Transverse colon (tissue), 4 donors: Measurements from ENCODE around the gene ATP6V0D1. TPM values are rescaled to one million over a fixed set of nuclear protein-coding genes. Genes with fewer than 3 reads are reported as not detected.

Experiments used
- DNase-seq: peaks from one replicate; pipeline ENCODE4 v3.0.0-alpha.2; 2019
- H3K27ac ChIP-seq, 4 donors: fragments of 200-600 bp; sonication (generic); 2 replicates each; pipeline ENCODE4 v1.5.1; 2016 to 2018; ENCODE audit warnings: inconsistent platforms in 4 of 4
- H3K27me3 ChIP-seq: fragments of 200-600 bp; sonication (generic); 2 replicates; pipeline ENCODE4 v1.5.1; 2017; ENCODE audit warnings: inconsistent platforms
- H3K36me3 ChIP-seq, 4 donors: fragments of 200-600 bp; sonication (generic); 2 replicates each; pipeline ENCODE4 v1.5.1; 2017 to 2019; ENCODE audit warnings: inconsistent platforms in 4 of 4
- H3K4me1 ChIP-seq, 4 donors: fragments of 200-600 bp; sonication (generic); 2 replicates each; pipeline ENCODE4 v1.5.1; 2017 to 2020; ENCODE audit warnings: inconsistent platforms in 4 of 4
- H3K4me3 ChIP-seq, 4 donors: fragments of 200-600 bp; sonication (generic); 1 replicate in 1 of 4; 2 replicates in 3 of 4; pipeline versions ENCODE4 v1.5.1 to v1.6.1; 2017 to 2019; ENCODE audit warnings: inconsistent platforms in 4 of 4
- H3K9me3 ChIP-seq, 2 donors: fragments of 200-600 bp; sonication (generic); 2 replicates each; pipeline ENCODE4 v1.5.1; 2017 to 2019; ENCODE audit warnings: inconsistent platforms in 2 of 2
- EP300 ChIP-seq: sonication (generic); formaldehyde crosslinking; IDR thresholded peaks from one replicate; pipeline ENCODE4 v1.6.1; 2017; ENCODE audit warnings: antibody characterized with exemption, low read depth
- POLR2A ChIP-seq: fragments of 450-650 bp; IDR thresholded peaks from one replicate; pipeline ENCODE4 v1.6.1; 2016; ENCODE audit warnings: antibody characterized with exemption, mild to moderate bottlenecking, moderate library complexity
- POLR2AphosphoS5 ChIP-seq, 3 donors: sonication (generic); formaldehyde crosslinking; IDR thresholded peaks; one replicate each; pipeline ENCODE4 v1.6.1; 2016; ENCODE audit warnings: antibody characterized with exemption in 3 of 3
- WGBS, 2 donors: methylation state at CpG; one replicate each; pipeline ENCODE4 v1.1.5; 2018; ENCODE audit warnings: low coverage in 1 of 2; 5-methylcytosine and 5-hydroxymethylcytosine counted together
- in situ Hi-C, 4 donors: fragments of 200-750 bp; cut with MboI; loops; one replicate each; pipeline versions ENCODE4 v1.15.0 to v1.15.1; 2017; ENCODE audit warnings: low sequenced_read_pairs in 3 of 4, low pct_ligation_motif_present in 1 of 4, low pct_unique_long_range_greater_than_20kb in 1 of 4
- intact Hi-C: fragments of 100-400 bp; cut with DNase I; formaldehyde crosslinking; loops from one replicate; pipeline ENCODE4 v1.15.1; 2023; ENCODE audit warnings: low total_unique reads
- total RNA-seq, 4 donors: library from RNA; depleted of rRNA; stranded (reverse); fragments of >200 nt; gene quantifications; one replicate each; pipeline ENCODE4 v1.1.0, GENCODE V29; 2016
- TF ChIP-seq, protein P1 (sequence below), 5 experiments: fragments of 200-600 bp in 3 of 5; fragments of 450-650 bp in 2 of 5; sonication (generic) in 3 of 5; IDR thresholded peaks; 1 replicate in 2 of 5; 2 replicates in 3 of 5; pipeline ENCODE4 v1.5.1; 2016 to 2017; ENCODE audit warnings: antibody characterized with exemption in 5 of 5, inconsistent platforms in 3 of 5, mild to moderate bottlenecking in 2 of 5, moderate library complexity in 1 of 5

ATP6V0D1 gene
- total RNA-seq, 4 donors from 2014 or later: 218 to 457 (median 386) TPM

- no peaks in the 10 kb centered on the region for H3K27me3 ChIP-seq
- 54 to 62% methylated on average over 2 to 5 of the region's 5 CpGs for WGBS, 2 donors
- peaks cover 8 to 16% (median 14%) of the 10 kb centered on the region in 4 donors for H3K4me1 ChIP-seq
- no peak overlapping the region for H3K27ac ChIP-seq
- no peaks in the 10 kb centered on the region for H3K36me3 ChIP-seq
- H3K4me3 ChIP-seq: no peak overlapping the region
- TF ChIP-seq POLR2AphosphoS5 (IDR thresholded peaks at IDR 0.05): no peak
- TF ChIP-seq, protein P1, sequence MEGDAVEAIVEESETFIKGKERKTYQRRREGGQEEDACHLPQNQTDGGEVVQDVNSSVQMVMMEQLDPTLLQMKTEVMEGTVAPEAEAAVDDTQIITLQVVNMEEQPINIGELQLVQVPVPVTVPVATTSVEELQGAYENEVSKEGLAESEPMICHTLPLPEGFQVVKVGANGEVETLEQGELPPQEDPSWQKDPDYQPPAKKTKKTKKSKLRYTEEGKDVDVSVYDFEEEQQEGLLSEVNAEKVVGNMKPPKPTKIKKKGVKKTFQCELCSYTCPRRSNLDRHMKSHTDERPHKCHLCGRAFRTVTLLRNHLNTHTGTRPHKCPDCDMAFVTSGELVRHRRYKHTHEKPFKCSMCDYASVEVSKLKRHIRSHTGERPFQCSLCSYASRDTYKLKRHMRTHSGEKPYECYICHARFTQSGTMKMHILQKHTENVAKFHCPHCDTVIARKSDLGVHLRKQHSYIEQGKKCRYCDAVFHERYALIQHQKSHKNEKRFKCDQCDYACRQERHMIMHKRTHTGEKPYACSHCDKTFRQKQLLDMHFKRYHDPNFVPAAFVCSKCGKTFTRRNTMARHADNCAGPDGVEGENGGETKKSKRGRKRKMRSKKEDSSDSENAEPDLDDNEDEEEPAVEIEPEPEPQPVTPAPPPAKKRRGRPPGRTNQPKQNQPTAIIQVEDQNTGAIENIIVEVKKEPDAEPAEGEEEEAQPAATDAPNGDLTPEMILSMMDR (IDR thresholded peaks at IDR 0.05): no peak
- no peak for TF ChIP-seq EP300
- no peak for TF ChIP-seq POLR2A
- in situ Hi-C loops: no loop called here
- no peaks in the 10 kb centered on the region for H3K9me3 ChIP-seq
- no peak for DNase-seq
- intact Hi-C loops: no loop called here
Measured at GRCh38 chr16:67424261-67424615, 56.7 kb downstream of the ATP6V0D1 start.

- TF ChIP-seq EP300 (no peak), POLR2A (no peak), POLR2AphosphoS5 (IDR thresholded peaks at IDR 0.05) (no peak)
- TF ChIP-seq, protein P1 (IDR thresholded peaks at IDR 0.05): no peak
- H3K36me3 ChIP-seq: no peaks in the 10 kb centered on the region
- H3K27me3 ChIP-seq: no peaks in the 10 kb centered on the region
- in situ Hi-C loops: no loop called here
- no peak overlapping the region for H3K4me3 ChIP-seq
- H3K4me1 ChIP-seq: peaks cover 8 to 11% (median 9%) of the 10 kb centered on the region in 4 donors
- H3K9me3 ChIP-seq: no peaks in the 10 kb centered on the region
- no peak for DNase-seq
- intact Hi-C loops: no loop called here
- no peak overlapping the region for H3K27ac ChIP-seq
- 47 to 63% methylated on average over 8 to 9 of the region's 9 CpGs for WGBS, 2 donors
Measured at GRCh38 chr16:67423611-67424260, 57.2 kb downstream of the ATP6V0D1 start.

- WGBS, 2 donors: 81% methylated on average over 5 of the region's 5 CpGs; no CpG with 5 or more reads in 1 of the 2 donors
- TF ChIP-seq, protein P1 (IDR thresholded peaks at IDR 0.05): no peak
- no peaks in the 10 kb centered on the region for H3K27me3 ChIP-seq
- H3K4me3 ChIP-seq: no peak overlapping the region
- H3K36me3 ChIP-seq: no peaks in the 10 kb centered on the region
- no peaks in the 10 kb centered on the region for H3K9me3 ChIP-seq
- no peak for DNase-seq
- no peak overlapping the region for H3K27ac ChIP-seq
- in situ Hi-C loops (no loop called here), intact Hi-C loops (no loop called here)
- peaks cover 1 to 3% (median 2%) of the 10 kb centered on the region in 4 donors for H3K4me1 ChIP-seq
Measured at GRCh38 chr16:67423015-67423414, 57.9 kb downstream of the ATP6V0D1 start.

DNA sequence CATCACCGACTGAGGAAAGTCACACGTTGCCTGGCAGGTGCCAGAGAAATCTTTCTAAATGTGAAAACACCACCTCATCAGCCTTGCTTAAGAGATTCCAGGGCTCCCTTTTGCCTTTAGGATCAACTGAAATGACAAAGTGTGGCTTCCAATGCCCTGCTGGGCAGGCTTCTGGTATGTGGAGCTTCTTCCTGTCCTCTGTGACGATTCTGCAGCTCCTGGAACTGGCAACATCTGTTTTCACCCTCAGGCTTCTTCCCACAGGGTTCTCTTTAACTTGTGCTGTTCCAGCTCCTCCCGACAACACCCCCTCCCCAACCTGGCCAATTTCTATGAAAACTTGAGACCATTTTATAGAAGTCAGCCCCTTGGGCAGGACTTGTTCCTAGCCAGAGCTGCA, 59.9 kb downstream of the ATP6V0D1 start:
- DNase-seq: no peak
- Histone ChIP-seq H3K36me3 (no peaks in the 10 kb centered on the region), H3K4me3 (no peak overlapping the region), H3K9me3 (no peaks in the 10 kb centered on the region), H3K27me3 (no peaks in the 10 kb centered on the region), H3K27ac (no peak overlapping the region), H3K4me1 (peaks cover 0 to 8% (median 4%) of the 10 kb centered on the region in 4 donors)
- intact Hi-C loops: no loop called here
- WGBS, 2 donors: 67 to 88% methylated on average over 1 to 4 of the region's 4 CpGs
- no peak for TF ChIP-seq POLR2AphosphoS5 (IDR thresholded peaks at IDR 0.05)
- no peak for TF ChIP-seq EP300
- TF ChIP-seq POLR2A: no peak
- TF ChIP-seq, protein P1 (IDR thresholded peaks at IDR 0.05): no peak
- in situ Hi-C loops: no loop called here
